Activated T-cell treated with anti-CD3 and anti-CD28 coated beads for 24 hours (primary cell): ENCODE results near the gene PCBP2.
"Not testable (repeated sequence)": the region's sequence is repeated elsewhere in the genome, so short reads cannot be mapped to it uniquely, and the experiment has no call there.

Source experiments
- DNase-seq: peaks from one replicate; pipeline ENCODE4 v3.0.0-alpha.2; 2020; ENCODE audit warnings: low read depth

PCBP2 gene

DNA sequence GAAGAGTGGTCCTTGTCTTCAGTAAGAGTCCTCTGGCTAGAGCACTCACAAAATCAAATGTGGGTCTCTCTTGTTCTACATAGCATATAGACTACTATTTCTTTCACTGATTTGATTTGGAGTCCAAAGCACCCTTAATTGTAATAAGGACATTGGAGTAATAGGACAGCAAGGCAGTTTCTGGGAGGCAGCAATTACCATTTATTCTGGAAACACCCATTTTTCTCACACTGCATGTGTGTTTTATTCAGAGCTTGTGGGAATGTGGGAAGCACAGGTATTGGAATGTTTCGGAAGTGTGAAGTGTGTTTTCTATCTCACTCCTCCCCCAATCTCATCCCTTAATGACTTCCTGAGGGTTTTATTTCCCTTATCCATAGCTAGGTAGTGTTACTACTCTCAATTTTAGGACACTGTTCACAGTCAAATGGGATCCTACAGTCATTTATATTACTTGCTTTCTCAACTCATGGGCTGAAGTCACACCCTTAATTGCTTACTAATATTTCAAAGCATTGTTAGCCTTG is 20.2 kb downstream of the PCBP2 start:
- no peak for DNase-seq

DNA sequence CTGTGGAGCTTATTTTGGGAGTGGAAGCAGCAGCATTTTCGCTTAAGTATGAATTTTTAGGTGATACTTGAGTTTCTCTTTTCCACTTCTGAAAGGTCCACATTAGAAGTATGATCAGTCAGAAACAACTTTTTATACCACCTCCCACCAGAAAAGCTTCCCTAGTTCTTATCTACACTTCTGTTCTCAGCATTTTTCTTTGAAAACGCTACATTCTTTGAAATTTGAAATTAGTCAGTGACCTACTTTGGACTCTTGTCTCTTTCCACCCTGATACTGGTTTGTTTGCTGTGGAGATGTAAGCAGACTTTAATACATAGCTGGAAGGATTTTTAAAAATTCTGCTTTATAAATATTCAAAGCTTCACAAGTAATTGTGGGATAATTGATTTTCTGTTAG is 22.2 kb downstream of the PCBP2 start:
- no peak for DNase-seq

DNA sequence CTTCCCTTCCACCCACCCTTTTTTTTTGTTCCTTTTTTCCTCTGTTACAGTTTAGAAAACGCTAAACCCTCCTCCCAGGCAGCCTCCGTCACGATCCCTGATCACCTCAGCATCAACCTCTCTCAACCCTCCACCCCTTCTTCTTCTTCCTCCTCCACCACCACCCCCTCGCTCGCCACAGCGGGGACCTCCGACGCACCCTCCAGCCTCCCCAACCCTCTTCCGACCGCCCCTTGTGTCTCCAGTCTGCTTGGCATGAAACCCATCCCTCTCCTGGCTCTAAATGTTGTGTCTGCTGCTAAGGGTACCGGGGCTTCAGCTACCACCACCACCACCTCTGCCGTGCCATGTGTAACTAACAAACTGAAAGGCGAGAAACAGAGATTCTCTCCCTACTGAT is 22.9 kb downstream of the PCBP2 start:
- no peak for DNase-seq

DNA sequence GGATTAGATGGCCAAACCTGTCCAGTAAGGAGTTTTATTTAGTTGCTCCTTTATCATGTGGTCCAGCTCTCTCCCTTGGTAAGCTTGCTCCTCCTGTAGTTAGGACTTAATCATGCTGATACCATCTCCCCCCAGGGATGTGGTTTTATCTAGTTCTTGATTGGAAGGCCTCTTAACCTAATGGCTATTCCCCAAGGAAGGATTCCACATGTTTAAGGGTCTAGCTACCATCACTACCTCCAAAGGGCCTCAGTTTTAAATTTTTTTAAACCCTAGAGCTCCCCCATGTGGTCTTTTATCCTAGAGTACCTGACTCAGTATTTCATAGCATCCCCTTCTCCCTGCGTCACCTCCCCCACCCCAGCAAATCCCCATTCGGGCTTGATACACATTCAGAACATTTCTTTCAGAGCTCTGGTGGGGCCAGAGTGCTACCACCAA is 24.9 kb downstream of the PCBP2 start:
- DNase-seq: no peak

DNA sequence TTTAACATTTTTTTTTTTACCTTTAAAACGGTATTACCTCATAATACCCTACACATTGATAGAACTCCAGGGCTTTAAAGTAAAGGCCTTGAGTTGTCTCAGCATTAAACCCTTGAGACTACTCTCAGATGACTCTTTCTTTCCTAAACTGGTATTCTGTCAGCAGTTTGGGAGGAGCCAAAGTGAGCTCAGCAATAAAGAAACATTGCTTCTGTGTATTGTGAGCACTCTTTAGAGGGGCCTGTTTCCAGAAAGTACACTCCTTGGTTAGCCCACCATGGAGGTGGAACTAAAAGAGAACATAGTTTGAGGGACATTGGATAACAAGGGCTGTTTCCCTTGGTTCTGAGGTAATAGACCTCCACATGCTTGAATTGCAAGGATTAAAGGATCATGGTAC is 27.0 kb downstream of the PCBP2 start:
- DNase-seq: no peak

DNA sequence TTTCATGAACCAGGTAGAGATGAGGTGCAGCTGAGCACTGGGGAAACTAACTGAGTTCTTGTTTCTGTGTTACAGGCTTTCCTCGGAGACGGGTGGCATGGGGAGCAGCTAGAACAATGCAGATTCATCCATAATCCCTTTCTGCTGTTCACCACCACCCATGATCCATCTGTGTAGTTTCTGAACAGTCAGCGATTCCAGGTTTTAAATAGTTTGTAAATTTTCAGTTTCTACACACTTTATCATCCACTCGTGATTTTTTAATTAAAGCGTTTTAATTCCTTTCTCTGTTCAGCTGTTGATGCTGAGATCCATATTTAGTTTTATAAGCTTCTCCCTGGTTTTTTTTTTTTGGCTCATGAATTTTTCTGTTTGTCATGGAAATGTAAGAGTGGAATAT is 27.4 kb downstream of the PCBP2 start:
- no peak for DNase-seq

DNA sequence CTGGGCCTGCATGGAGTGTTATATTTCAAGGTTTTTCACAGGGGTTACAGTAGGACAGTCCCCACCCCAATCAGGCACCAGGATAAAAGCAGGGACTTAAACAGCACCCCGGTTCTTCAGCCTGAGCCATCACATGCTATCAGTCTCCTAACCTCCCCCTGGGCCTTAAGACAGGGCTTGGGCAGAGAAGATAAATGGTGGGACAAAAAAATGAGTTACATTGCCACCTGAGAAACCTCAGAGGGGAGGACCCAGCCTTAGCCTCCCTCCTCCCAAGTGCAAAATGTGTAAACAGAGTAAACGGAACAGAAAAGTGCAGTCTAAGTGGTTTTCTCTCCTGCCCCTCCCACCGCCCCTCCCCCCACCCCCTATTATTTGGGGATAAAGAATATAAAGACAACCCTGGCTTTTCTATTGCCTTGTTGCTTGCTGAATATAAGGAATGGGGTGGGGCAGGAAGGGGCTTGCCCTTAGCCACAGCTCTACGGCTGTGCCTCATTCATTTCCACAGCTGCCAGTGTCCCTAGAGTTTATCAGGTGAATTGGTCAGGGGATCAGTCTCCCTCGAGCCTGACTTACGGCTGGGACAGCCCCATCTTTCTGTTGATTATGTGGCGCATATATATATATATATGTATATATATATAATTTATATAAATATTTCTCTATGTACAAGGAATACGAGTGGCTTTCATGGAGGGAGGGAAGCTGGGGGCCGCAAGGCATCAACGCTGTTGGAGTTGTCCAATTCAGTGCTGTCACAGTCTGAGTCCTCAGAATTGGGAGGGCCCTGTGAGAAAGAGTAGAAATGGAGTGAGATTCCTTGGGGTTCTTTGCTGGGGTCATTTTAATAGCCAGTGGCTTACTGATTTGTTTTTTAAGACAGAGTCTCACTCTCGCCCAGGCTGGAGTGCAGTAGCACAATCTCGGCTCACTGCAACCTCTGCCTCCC is 28.9 kb downstream of the PCBP2 start:
- DNase-seq: no peak

DNA sequence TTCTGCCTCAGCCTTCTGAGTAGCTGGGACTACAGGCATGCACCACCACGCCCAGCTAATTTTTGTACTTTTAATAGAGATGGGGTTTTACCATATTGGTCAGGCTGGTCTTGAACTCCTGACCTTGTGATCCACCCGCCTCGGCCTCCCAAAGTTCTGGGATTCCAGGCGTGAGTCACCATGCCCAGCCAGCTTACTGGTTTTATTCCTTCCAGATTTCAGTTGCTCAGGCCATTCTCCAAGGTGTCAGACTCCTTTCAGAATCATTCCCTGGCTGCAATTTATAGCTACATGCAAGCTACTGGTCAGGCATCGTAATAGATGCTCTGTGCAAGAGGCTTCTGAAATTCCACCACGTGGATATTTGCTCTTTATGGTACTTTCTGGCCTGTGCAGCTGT is 29.6 kb downstream of the PCBP2 start:
- DNase-seq: not testable (repeated sequence)

DNA sequence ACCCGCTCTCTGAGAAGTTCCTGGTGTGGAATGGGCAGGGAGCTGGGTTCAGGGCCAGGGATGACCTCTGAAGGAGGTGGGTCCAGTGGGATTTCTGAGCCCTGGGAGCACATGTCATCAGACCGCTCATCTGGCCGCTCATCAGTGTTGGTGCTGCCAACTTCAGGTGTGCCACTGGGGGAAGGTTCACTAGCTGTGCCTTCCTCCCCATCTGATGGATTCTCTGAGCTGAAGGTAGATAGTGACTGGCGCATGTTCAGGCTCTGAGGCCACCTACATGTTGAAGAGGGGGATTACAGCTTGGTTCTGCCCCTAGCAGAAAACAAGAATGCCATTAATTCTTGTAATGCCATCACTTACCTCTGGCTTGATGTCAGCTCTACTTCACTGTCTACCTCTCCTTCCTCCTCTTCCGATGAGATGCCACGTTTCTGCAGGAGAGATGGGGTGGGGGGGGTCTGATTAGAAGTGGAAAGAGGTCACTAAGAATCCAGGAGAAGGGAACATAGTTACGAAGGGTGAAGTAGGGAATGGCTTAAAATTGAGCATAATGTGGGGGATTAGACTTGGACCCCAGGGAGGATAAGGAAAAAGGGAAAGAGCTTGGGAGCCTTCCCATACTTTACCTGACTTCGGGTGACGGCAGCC is 30.2 kb downstream of the PCBP2 start:
- no peak for DNase-seq

DNA sequence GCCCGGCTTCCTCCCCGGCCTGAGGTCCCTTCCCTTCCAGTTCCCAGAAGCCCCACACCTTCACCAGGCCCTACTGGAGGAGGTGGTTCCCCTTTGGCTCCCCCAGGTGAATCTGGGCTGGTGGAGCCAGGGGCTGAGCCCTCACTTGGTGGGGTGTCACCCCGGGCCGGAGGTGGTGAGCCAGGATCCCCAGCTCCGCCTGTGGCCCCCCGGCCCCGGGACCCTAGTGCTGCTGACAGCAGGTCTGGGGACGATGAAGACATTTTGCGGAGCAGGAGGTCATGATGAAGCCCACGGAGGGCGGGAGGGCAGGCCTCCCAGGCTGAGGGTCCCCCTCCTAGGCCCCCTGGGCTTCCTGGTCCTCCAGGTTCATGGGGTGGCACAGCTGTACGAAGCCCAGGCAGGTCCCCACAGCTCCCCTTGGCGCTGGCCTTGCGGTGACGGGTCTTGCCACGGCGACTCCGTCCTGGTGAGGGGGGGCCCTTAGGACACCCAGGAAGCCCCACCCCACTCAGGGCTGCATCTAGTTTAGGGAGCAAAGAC is 30.8 kb downstream of the PCBP2 start:
- no peak for DNase-seq

DNA sequence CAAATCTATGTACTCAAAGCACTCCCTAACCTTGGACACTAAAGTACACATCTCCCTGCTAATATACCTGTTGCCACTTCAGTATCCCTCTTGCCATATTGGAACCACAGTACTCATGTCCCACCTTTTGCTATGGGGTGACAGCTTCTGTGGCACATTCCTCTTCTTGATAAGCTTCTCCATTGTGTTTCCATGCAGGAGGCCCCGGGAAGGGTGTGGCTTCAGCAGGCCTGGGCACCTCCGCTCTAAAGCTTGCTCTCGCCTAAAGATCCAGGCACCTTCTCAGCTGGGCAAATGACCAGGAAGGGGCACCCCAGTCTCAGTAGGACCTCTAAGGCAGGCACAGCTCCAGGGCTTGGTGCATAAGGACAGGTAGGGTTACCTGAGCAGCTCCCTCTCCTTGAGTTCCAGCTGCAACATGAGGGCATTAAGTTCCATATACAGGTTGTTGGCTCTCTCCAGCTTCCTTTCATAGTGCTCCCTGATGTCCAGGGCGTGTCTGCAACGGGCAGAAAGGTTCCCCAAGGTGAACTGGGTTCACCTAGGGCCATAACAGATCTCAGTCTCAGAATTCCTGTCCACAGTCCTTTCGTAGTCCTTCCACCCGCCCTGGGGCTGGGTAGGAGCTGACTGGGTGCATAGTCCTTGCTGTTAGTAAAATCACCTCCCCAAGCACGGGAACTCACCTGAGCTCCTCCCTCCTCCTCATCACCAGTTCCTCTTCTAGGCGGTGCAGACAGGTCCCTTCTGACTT is 31.5 kb downstream of the PCBP2 start:
- DNase-seq: no peak

DNA sequence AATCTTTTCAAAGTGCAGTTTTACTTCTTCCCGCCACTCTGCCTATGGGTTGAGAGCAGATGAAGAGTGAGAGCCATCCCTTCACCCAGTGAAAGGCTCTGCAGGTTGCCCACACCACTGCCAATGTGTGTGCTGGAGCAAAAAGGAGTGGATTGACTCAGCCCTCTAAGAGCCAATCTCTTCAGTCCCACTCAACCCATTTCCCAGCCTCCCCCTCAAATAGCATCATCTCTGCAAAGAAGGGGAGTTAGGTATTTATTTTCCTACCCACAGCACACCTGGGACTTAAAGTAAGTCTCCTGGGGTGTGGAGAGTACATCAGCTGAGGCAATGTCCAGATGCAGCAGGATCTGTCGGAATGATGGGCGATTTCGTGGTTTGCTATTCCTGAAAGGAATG is 32.1 kb downstream of the PCBP2 start:
- DNase-seq: no peak

DNA sequence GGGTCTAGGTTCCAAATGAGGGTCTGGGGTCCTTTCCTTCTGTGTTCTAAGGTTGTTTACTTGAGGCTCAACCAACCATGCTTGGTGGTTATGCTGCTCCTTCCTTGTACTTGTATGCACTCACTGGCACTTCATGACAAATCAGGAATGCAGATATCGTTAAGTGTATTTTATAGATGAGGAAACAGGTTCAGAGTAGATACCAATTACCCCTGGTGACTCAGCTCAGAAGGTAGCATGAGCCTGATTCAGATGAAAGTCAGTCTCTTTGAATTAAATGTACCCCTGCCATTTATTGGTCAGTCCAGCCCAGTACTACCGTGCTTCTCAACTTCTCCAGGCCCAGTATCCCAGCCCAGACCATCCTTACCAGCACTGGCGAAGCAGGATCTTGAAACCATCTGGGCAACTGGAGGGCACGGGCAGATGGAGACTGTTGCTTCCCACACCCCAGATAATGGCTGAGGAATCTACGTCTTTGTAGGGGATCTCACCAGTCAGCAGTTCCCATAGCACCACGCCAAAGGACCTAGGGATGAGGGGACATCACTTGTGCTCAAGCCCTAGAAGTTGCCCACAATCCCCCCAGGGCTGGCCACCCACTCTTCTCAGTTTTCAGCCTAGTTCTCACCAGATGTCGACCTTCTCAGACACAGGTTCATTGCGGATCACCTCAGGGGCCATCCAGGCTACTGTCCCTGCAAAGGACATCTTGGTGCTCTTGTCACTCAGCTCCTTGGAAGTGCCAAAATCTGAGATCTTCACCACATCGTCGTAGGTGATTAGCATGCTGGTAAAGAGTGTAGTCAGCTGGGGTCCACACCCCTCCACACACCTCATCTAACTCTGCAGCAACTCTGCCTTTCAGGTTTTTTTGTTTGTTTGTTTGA is 33.0 kb downstream of the PCBP2 start:
- DNase-seq: no peak

DNA sequence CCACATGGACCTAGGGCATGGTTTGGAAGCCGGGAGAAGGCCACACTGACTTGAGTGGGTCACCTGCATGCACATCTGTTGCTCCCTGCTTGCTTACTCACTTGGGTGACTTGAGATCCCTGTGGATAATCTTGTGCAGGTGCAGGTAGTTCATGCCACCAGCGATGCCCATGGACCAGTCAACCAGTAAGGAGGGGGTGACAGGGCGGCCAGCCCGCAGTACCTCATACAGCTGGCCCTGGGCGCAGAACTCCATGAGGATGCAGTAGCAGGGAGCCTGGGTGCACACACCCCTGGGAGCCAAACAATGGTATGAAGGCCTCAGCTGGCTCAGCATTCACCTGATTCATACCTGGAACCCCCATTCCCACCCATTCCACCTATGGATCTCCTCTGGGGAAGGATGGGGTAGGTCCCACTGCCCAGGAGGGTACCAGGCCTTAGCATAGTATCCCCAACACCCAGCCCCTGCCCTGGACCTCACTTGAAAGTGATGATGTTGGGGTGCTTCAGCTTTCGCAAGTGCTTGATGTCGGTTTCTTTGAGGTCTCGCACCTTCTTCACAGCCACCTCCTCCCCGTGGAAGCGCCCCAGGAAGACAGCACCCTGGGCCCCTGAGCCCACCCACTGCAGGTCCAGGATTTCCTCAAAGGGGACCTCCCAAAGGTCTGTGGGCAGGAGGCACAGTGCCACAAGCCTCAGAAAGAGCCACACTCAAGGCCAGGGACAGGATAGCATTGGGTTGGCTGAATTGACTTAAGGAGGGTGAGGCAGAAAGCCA is 34.2 kb downstream of the PCBP2 start:
- no peak for DNase-seq

DNA sequence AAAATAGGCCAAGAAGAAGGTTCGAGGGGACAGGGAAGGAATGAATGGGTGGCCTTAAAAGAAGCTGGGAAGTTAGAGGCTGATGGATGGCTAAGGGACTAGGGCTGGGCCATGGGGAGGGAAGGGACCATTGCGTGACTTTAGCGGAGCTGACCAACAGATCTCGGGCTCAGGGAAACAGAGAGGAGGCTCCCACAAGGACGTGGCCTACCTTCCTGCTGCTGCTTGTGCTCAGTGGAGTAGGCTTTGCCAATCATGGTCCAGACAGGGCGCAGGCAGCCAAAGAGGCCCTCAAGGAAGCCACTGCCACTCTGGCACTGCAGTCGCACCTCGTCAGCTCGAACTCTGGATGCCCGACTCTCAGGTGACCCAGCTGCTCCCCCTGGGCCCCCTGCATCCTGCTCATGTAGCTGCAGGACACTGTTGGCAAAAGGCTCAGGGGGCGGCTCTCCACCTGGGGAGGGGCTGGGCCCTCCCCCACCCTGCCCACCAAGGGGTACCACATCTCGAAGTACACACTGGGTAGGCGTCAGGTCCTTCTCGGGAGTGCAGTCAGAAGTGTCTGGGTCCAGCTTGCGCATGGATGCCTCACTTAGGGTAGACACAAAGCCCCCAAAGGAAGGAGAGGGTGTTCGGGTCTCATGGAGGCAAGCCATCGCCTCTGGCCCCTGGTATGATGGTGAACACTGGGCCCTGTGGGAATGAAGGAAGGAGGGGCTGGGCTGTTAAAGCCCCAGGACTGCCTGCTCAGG is 35.0 kb downstream of the PCBP2 start:
- no peak for DNase-seq

DNA sequence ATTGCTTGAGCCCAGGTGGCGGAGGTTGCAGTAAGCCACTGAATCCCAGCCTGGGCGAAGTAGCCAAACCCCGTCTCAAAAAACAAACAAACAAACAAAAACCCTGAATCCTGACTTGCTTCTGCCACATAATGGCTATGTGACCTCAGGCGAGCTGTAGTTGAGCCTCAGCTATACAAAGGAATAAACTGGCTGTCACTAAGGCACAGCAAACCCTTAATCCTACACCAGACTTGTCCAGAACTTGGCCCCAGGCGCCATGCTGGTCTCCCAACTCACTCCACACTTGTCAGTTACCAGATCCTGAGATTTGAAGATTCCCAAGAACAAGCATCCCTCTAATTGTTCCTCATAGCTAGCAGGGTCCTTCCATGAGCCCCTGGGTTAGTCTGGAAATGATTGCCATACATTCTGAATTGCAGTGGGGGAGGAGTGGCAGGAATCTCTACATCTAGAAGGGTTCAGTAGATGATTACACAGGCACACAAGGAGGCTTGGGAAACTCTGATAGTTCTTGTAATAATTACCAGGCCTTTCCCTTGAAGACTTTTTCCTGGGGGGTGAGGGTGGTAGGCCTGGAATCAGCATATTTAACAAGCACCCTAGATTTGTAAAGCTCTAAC is 37.5 kb downstream of the PCBP2 start:
- no peak for DNase-seq

DNA sequence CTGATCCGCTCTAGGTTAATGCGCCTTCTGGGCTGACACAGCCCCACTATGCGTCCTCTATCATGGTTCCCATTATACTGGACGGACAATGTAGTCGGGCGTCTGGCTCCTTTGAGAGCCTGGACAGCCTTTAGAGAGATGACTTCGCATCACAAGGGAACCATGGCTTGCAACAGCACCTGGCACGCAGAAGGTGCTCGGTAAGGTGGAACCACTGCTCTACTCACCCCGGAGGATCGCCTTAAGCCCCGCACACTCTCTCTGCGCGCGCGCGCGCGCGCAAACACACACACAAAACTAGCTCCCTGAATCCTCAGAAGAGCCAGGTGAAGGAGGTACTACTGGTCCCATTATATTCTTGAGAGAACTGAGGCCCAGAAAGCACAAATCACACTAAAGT is 40.3 kb downstream of the PCBP2 start:
- DNase-seq: no peak

DNA sequence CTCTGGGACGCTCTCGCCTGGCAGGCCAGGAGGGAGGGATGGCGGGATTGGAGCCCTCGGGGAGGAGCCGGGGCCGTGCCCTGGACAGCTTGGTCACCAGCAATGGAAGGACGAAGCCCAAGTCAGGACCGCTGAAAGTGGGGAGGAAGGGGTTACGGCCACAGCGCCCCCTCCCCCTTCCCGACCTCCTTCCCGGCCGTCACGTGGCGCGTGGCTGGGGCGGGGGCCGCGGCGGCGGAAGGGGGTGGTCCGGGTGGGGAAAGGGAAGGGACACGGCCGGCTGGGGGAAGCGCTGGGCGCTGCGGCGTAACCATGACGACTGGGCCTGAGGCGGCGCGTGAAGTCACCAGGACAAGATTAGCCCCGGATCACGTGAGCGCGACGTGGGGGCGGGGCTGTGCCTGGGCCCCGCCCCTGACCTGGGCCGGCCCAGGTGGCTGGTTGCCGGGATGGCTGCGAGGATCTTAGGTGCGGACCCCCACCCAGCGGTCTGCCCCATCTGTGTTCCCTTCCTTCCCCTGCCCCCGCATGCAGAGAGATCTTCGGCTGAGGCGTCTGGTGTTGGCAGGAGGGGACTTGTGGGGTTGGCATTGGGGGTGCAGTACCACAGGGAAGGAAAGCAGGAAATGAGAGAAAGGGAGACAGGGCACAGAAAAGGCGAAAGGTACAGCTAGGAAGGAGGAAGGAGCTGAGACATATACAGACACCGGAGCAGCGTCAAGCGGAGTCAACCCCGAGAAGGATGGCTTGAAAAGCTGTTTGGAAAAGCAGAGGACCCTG is 41.1 kb downstream of the PCBP2 start:
- DNase-seq: peak; percentile 80
